CD4-positive, alpha-beta memory T cell (primary cell): ENCODE measurements around the gene ZFP36L1. TPM values are rescaled to one million over a fixed set of nuclear protein-coding genes. Genes with fewer than 3 reads are reported as not detected.

ENCODE experiments used
- polyA plus RNA-seq, 2 donors: library from polyadenylated mRNA; unstranded; fragments of 300-500 nt; fragmentation: Illumina TruSeq; gene quantifications; one replicate each; pipeline ENCODE4 v1.2.3, GENCODE V29; 2021
- total RNA-seq, 2 experiments: library from RNA; stranded (reverse); gene quantifications; one replicate each; pipeline ENCODE4 v1.2.3, GENCODE V29; 2021

Gene ZFP36L1
- total and polyA plus RNA-seq, 4 experiments from 2014 or later, result 60.3 to 242 (median 177) TPM

Other genes with a start within 250 kb of the ZFP36L1 start
- 10 to 100 TPM; 70.8 to 75.1 TPM for gene ACTN1, start 186.2 kb upstream of the ZFP36L1 start, total RNA-seq
- gene ACTN1, start 186.2 kb upstream of the ZFP36L1 start, polyA plus RNA-seq, result 10 to 100 TPM; 33.6 to 63.3 TPM